H1 (cell line): Measurements from ENCODE around the gene IFNL1. TPM values are rescaled to one million over a fixed set of nuclear protein-coding genes. Genes with fewer than 3 reads are reported as not detected.
A peak's percentile ranks its signal among the peaks of the same experiment; 100 is the strongest.

Experiments
- CTCF ChIA-PET: fragments of 300-600 bp; sonication (Branson Sonifier 250); formaldehyde crosslinking; loops from one replicate; lab custom pipeline; 2021; ENCODE audit not compliant: partially characterized antibody; lab: Charles Lee
- POLR2A ChIA-PET: fragments of 300-600 bp; sonication (Branson Sonifier 250); formaldehyde crosslinking; loops from one replicate; lab custom pipeline; 2021; ENCODE audit warnings: inconsistent platforms; ENCODE audit not compliant: partially characterized antibody; lab: Charles Lee
- DNase-seq, 2 experiments: peaks; one replicate each; pipeline versions ENCODE4 v3.0.0 to v3.0.0-alpha.2; 2010 to 2022; ENCODE audit warnings: low spot score in 2 of 2, low read depth in 1 of 2, mixed read lengths in 1 of 2
- FAIRE-seq: peaks from 2 replicates; lab custom pipeline; 2011; peaks lifted over from hg19 to GRCh38; lab: Jason Lieb, UNC
- H2AFZ ChIP-seq: 2 replicates; pipeline ENCODE4 v1.8.1; 2012; ENCODE audit warnings: low read length, inconsistent platforms
- H2AK5ac ChIP-seq: 2 replicates; pipeline ENCODE4 v1.6.1; 2013; ENCODE audit warnings: low read depth, low read length
- H2BK120ac ChIP-seq: replicated peaks from 2 replicates; pipeline ENCODE3; 2013; ENCODE audit warnings: low read depth, low read length, inconsistent platforms
- H2BK12ac ChIP-seq: 2 replicates; pipeline ENCODE4 v1.6.1; 2013; ENCODE audit warnings: low read depth, low read length
- H2BK15ac ChIP-seq: 2 replicates; pipeline ENCODE4 v1.6.1; 2013; ENCODE audit warnings: low read length
- H2BK20ac ChIP-seq: 2 replicates; pipeline ENCODE4 v1.6.1; 2013; ENCODE audit warnings: low read length
- H2BK5ac ChIP-seq: 2 replicates; pipeline ENCODE4 v1.6.1; 2013; ENCODE audit warnings: low read depth, low read length
- H3K14ac ChIP-seq: 2 replicates; pipeline ENCODE4 v1.6.1; 2013; ENCODE audit warnings: inconsistent platforms; ENCODE audit not compliant: insufficient read length
- H3K18ac ChIP-seq: 2 replicates; pipeline ENCODE4 v1.6.1; 2013; ENCODE audit warnings: low read length; ENCODE audit errors: extremely low read depth
- H3K23ac ChIP-seq: 2 replicates; pipeline ENCODE4 v1.6.1; 2013; ENCODE audit warnings: inconsistent platforms; ENCODE audit not compliant: insufficient read length
- H3K23me2 ChIP-seq: 2 replicates; pipeline ENCODE4 v1.6.1; 2013; ENCODE audit warnings: low read depth, low read length
- H3K27ac ChIP-seq: 2 replicates; pipeline ENCODE4 v1.6.1; 2011; ENCODE audit warnings: low read depth, low read length, inconsistent platforms
- H3K27me3 ChIP-seq, 4 experiments: replicated peaks in 1 of 4; 1 replicate in 1 of 4; 2 replicates in 3 of 4; pipeline versions ENCODE4 v1.6.1 to v1.8.1; 2011 to 2013; ENCODE audit warnings: low read length in 3 of 4, mild to moderate bottlenecking in 3 of 4, inconsistent platforms in 2 of 4, mixed read lengths in 2 of 4, moderate library complexity in 1 of 4; ENCODE audit not compliant: control insufficient read depth in 3 of 4, insufficient read depth in 3 of 4; ENCODE audit errors: extremely low read depth in 1 of 4
- H3K36me3 ChIP-seq, 4 experiments: 2 replicates each; pipeline versions ENCODE4 v1.6.1 to v1.8.1; 2011 to 2013; ENCODE audit warnings: mild to moderate bottlenecking in 4 of 4, low read length in 3 of 4, moderate library complexity in 2 of 4, control low read depth in 1 of 4, inconsistent platforms in 1 of 4; ENCODE audit not compliant: insufficient read depth in 4 of 4, control insufficient read depth in 2 of 4
- H3K4ac ChIP-seq: replicated peaks from 2 replicates; pipeline ENCODE3; 2013; ENCODE audit warnings: low read length, low read depth, mixed read lengths, inconsistent platforms; ENCODE audit not compliant: insufficient read length
- H3K4me1 ChIP-seq, 4 experiments: replicated peaks in 1 of 4; 1 replicate in 1 of 4; 2 replicates in 3 of 4; pipeline versions ENCODE4 v1.6.1 to v1.8.1; 2011 to 2013; ENCODE audit warnings: low read length in 3 of 4, inconsistent platforms in 2 of 4, mixed read lengths in 1 of 4; ENCODE audit not compliant: insufficient read depth in 4 of 4, control insufficient read depth in 3 of 4
- H3K4me2 ChIP-seq, 2 experiments: 2 replicates each; pipeline versions ENCODE4 v1.6.1 to v1.8.1; 2011 to 2013; ENCODE audit warnings: low read depth in 2 of 2, low read length in 2 of 2, control low read depth in 1 of 2, inconsistent platforms in 1 of 2, mild to moderate bottlenecking in 1 of 2; ENCODE audit not compliant: insufficient read depth in 1 of 2
- H3K4me3 ChIP-seq, 4 experiments: fragments of 200-600, 300-600 bp in 1 of 4; sonication (generic), shearing (Covaris generic), sonication (Bioruptor Twin) in 1 of 4; 2 replicates each; pipeline versions ENCODE4 v1.5.1 to v1.8.1; 2011 to 2016; ENCODE audit warnings: low read length in 4 of 4, low read depth in 3 of 4, control low read depth in 2 of 4, inconsistent platforms in 2 of 4, mild to moderate bottlenecking in 2 of 4, mixed read lengths in 1 of 4, moderate library complexity in 1 of 4; ENCODE audit not compliant: insufficient read depth in 2 of 4; ENCODE audit errors: extremely low read depth in 1 of 4
- H3K56ac ChIP-seq: replicated peaks from 2 replicates; pipeline ENCODE3; 2013; ENCODE audit warnings: low read depth, mild to moderate bottlenecking, mixed read lengths, low read length, inconsistent platforms; ENCODE audit not compliant: insufficient read length
- H3K79me1 ChIP-seq: 2 replicates; pipeline ENCODE4 v1.6.1; 2013; ENCODE audit warnings: low read depth, low read length, control low read depth
- H3K79me2 ChIP-seq, 2 experiments: 2 replicates each; pipeline versions ENCODE4 v1.6.1 to v1.8.1; 2012 to 2013; ENCODE audit warnings: low read length in 2 of 2, mild to moderate bottlenecking in 2 of 2, inconsistent platforms in 1 of 2; ENCODE audit not compliant: insufficient read depth in 2 of 2, control insufficient read depth in 1 of 2
- H3K9ac ChIP-seq, 4 experiments: replicated peaks in 1 of 4; 1 replicate in 1 of 4; 2 replicates in 3 of 4; pipeline versions ENCODE4 v1.6.1 to v1.8.1; 2011 to 2013; ENCODE audit warnings: low read depth in 3 of 4, low read length in 3 of 4, control low read depth in 2 of 4, mild to moderate bottlenecking in 2 of 4, moderate library complexity in 2 of 4, inconsistent platforms in 1 of 4; ENCODE audit errors: extremely low read depth in 1 of 4
- H3K9me3 ChIP-seq, 2 experiments: 2 replicates each; pipeline versions ENCODE4 v1.6.1 to v1.8.1; 2012 to 2013; ENCODE audit warnings: mild to moderate bottlenecking in 2 of 2, moderate library complexity in 2 of 2, control low read depth in 1 of 2, inconsistent platforms in 1 of 2, low read depth in 1 of 2, low read length in 1 of 2, mixed read lengths in 1 of 2; ENCODE audit not compliant: insufficient read depth in 2 of 2
- H4K20me1 ChIP-seq, 2 experiments: replicated peaks in 1 of 2; 2 replicates each; pipeline versions ENCODE3 to v1.8.1; 2011 to 2013; ENCODE audit warnings: inconsistent platforms in 2 of 2, low read length in 2 of 2, mild to moderate bottlenecking in 1 of 2; ENCODE audit not compliant: insufficient read depth in 2 of 2, control insufficient read depth in 1 of 2
- H4K5ac ChIP-seq: 2 replicates; pipeline ENCODE4 v1.6.1; 2013; ENCODE audit warnings: low read length, low read depth, mixed read lengths, inconsistent platforms; ENCODE audit not compliant: insufficient read length
- H4K8ac ChIP-seq: 2 replicates; pipeline ENCODE4 v1.8.0; 2013; ENCODE audit warnings: mild to moderate bottlenecking, moderate library complexity, low read length, inconsistent platforms; ENCODE audit not compliant: insufficient read depth; ENCODE audit errors: extremely low read depth
- H4K91ac ChIP-seq: replicated peaks from 2 replicates; pipeline ENCODE3; 2013; ENCODE audit warnings: low read length, mixed read lengths, inconsistent platforms; ENCODE audit not compliant: insufficient read length
- polyA plus RNA-seq, 7 experiments: library from polyadenylated mRNA; depleted of rRNA in 3 of 7; stranded (reverse) in 5 of 7; unstranded in 2 of 7; fragments of >200 nt in 5 of 7; fragments of 200-250 nt in 2 of 7; gene quantifications; 1 replicate in 5 of 7; 2 replicates in 1 of 7; 4 replicates in 1 of 7; pipeline versions ENCODE4 v1.2.1 to v1.2.3, GENCODE V29; 2011 to 2013; ENCODE audit warnings: missing spikeins in 2 of 7, mixed read lengths in 2 of 7
- total RNA-seq: library from RNA; stranded (reverse); fragmentation: NEBNext Ultra II Directional; extraction: Animal tissue kit (Norgen Biotek cat#: 25700); gene quantifications from 2 replicates; pipeline ENCODE4 v1.2.1, GENCODE V29; 2021
- TF ChIP-seq, protein P1 (sequence below): IDR thresholded peaks from 2 replicates; pipeline ENCODE4 v1.6.1; 2012; ENCODE audit warnings: inconsistent platforms

IFNL1 gene
- total and polyA plus RNA-seq, 2 of the 8 experiments (the other 6 are each of a cell fraction or from before 2014, with no cell fraction given), result not detected

DNA sequence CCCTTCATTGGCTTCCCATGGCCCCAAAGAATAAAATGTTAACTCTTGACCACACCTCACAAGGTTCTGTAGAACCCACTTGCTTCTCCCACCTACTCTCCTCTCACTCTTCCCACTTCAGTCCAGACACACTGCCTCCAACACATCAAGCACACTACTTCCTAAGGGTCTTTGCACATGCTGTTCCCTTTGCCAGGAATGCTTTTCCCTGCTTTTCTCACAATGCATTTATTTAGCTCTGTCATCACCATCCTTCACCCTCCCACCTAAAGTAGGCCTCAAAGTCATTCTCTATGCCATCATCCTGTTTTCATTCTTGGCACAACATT is 7.9 kb downstream of the IFNL1 start:
- Histone ChIP-seq H4K20me1 (no peaks in the 10 kb centered on the region), H2BK12ac (0 out of 2 replicates have a peak overlapping the region, but pooled peaks have one; percentile 51), H2BK120ac (no peak overlapping the region), H2AK5ac (no peak overlapping the region), H4K5ac (no peak overlapping the region), H3K79me1 (no peaks in the 10 kb centered on the region), H3K23ac (no peak overlapping the region), H3K4me3 (no peak overlapping the region), H3K4me1 (peaks cover 1 to 14% (median 11%) of the 10 kb centered on the region in 4 experiments; a peak in 6 of 7 replicates), H2AFZ (no peak overlapping the region), H2BK20ac (no peak overlapping the region), H3K36me3 (no peaks in the 10 kb centered on the region), H3K23me2 (peaks cover 12% of the 10 kb centered on the region; the same call in 1 of the 2 replicates), H4K8ac (no peak overlapping the region), H3K27ac (no peak overlapping the region), H3K4me2 (no peak overlapping the region; a peak in 1 of 4 replicates), H4K91ac (no peak overlapping the region), H3K9ac (no peak overlapping the region), H3K4ac (no peak overlapping the region), H3K9me3 (no peaks in the 10 kb centered on the region), H3K27me3 (peaks cover 0 to 29% (median 9%) of the 10 kb centered on the region in 4 experiments; a peak in 4 of 7 replicates), H3K14ac (no peak overlapping the region), H3K18ac (no peak overlapping the region), H3K79me2 (no peaks in the 10 kb centered on the region), H2BK5ac (no peak overlapping the region), H3K56ac (no peak overlapping the region), H2BK15ac (0 out of 2 replicates have a peak overlapping the region, but pooled peaks have one; percentile 24)
- no peak for FAIRE-seq
- no peak for DNase-seq
- CTCF ChIA-PET, result interaction anchor here (1.0 to 1.9 kb wide), 2 partner anchors 10 to 181 kb away, joined by 3 to 8 read pairs; no protein-coding TSS in a partner anchor
- POLR2A ChIA-PET, result interaction anchor here (0.6 to 2.5 kb wide), 4 partner anchors 8 to 1139 kb away, joined by 3 to 9 read pairs (median 3); partner anchors contain the start of gene IFNL1
- TF ChIP-seq, protein P1, sequence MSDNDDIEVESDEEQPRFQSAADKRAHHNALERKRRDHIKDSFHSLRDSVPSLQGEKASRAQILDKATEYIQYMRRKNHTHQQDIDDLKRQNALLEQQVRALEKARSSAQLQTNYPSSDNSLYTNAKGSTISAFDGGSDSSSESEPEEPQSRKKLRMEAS, result no peak
